Measurements from ENCODE around the gene CCDC71L.

GRCh38 chr7:106634958-106635357, 26.0 kb downstream of the CCDC71L start:
- TF ChIP-seq, protein P1, sequence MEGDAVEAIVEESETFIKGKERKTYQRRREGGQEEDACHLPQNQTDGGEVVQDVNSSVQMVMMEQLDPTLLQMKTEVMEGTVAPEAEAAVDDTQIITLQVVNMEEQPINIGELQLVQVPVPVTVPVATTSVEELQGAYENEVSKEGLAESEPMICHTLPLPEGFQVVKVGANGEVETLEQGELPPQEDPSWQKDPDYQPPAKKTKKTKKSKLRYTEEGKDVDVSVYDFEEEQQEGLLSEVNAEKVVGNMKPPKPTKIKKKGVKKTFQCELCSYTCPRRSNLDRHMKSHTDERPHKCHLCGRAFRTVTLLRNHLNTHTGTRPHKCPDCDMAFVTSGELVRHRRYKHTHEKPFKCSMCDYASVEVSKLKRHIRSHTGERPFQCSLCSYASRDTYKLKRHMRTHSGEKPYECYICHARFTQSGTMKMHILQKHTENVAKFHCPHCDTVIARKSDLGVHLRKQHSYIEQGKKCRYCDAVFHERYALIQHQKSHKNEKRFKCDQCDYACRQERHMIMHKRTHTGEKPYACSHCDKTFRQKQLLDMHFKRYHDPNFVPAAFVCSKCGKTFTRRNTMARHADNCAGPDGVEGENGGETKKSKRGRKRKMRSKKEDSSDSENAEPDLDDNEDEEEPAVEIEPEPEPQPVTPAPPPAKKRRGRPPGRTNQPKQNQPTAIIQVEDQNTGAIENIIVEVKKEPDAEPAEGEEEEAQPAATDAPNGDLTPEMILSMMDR (IDR thresholded peaks at IDR 0.05; ENCODE audit: low read depth, low read length) = no peak
- no peak for TF ChIP-seq EZH2phosphoT487 (IDR thresholded peaks at IDR 0.05; ENCODE audit: low read depth)

Measured in OCI-LY3 (cell line).